H1 (cell line): ENCODE data around the gene DSE. TPM values are rescaled to one million over a fixed set of nuclear protein-coding genes. Genes with fewer than 3 reads are reported as not detected.

Experiments used
- CTCF ChIA-PET: fragments of 300-600 bp; sonication (Branson Sonifier 250); formaldehyde crosslinking; loops from one replicate; lab custom pipeline; 2021; ENCODE audit not compliant: partially characterized antibody; lab: Charles Lee
- POLR2A ChIA-PET: fragments of 300-600 bp; sonication (Branson Sonifier 250); formaldehyde crosslinking; loops from one replicate; lab custom pipeline; 2021; ENCODE audit warnings: inconsistent platforms; ENCODE audit not compliant: partially characterized antibody; lab: Charles Lee
- DNase-seq, 2 experiments: peaks; one replicate each; pipeline versions ENCODE4 v3.0.0 to v3.0.0-alpha.2; 2010 to 2022; ENCODE audit warnings: low spot score in 2 of 2, low read depth in 1 of 2, mixed read lengths in 1 of 2
- FAIRE-seq: peaks from 2 replicates; lab custom pipeline; 2011; peaks lifted over from hg19 to GRCh38; lab: Jason Lieb, UNC
- H2AFZ ChIP-seq: 2 replicates; pipeline ENCODE4 v1.8.1; 2012; ENCODE audit warnings: low read length, inconsistent platforms
- H2AK5ac ChIP-seq: 2 replicates; pipeline ENCODE4 v1.6.1; 2013; ENCODE audit warnings: low read depth, low read length
- H2BK120ac ChIP-seq: replicated peaks from 2 replicates; pipeline ENCODE3; 2013; ENCODE audit warnings: low read depth, low read length, inconsistent platforms
- H2BK12ac ChIP-seq: 2 replicates; pipeline ENCODE4 v1.6.1; 2013; ENCODE audit warnings: low read depth, low read length
- H2BK15ac ChIP-seq: 2 replicates; pipeline ENCODE4 v1.6.1; 2013; ENCODE audit warnings: low read length
- H2BK20ac ChIP-seq: 2 replicates; pipeline ENCODE4 v1.6.1; 2013; ENCODE audit warnings: low read length
- H2BK5ac ChIP-seq: 2 replicates; pipeline ENCODE4 v1.6.1; 2013; ENCODE audit warnings: low read depth, low read length
- H3K14ac ChIP-seq: 2 replicates; pipeline ENCODE4 v1.6.1; 2013; ENCODE audit warnings: inconsistent platforms; ENCODE audit not compliant: insufficient read length
- H3K18ac ChIP-seq: 2 replicates; pipeline ENCODE4 v1.6.1; 2013; ENCODE audit warnings: low read length; ENCODE audit errors: extremely low read depth
- H3K23ac ChIP-seq: 2 replicates; pipeline ENCODE4 v1.6.1; 2013; ENCODE audit warnings: inconsistent platforms; ENCODE audit not compliant: insufficient read length
- H3K23me2 ChIP-seq: 2 replicates; pipeline ENCODE4 v1.6.1; 2013; ENCODE audit warnings: low read depth, low read length
- H3K27ac ChIP-seq: 2 replicates; pipeline ENCODE4 v1.6.1; 2011; ENCODE audit warnings: low read depth, low read length, inconsistent platforms
- H3K27me3 ChIP-seq, 4 experiments: replicated peaks in 1 of 4; 1 replicate in 1 of 4; 2 replicates in 3 of 4; pipeline versions ENCODE4 v1.6.1 to v1.8.1; 2011 to 2013; ENCODE audit warnings: low read length in 3 of 4, mild to moderate bottlenecking in 3 of 4, inconsistent platforms in 2 of 4, mixed read lengths in 2 of 4, moderate library complexity in 1 of 4; ENCODE audit not compliant: control insufficient read depth in 3 of 4, insufficient read depth in 3 of 4; ENCODE audit errors: extremely low read depth in 1 of 4
- H3K36me3 ChIP-seq, 4 experiments: 2 replicates each; pipeline versions ENCODE4 v1.6.1 to v1.8.1; 2011 to 2013; ENCODE audit warnings: mild to moderate bottlenecking in 4 of 4, low read length in 3 of 4, moderate library complexity in 2 of 4, control low read depth in 1 of 4, inconsistent platforms in 1 of 4; ENCODE audit not compliant: insufficient read depth in 4 of 4, control insufficient read depth in 2 of 4
- H3K4ac ChIP-seq: replicated peaks from 2 replicates; pipeline ENCODE3; 2013; ENCODE audit warnings: low read length, low read depth, mixed read lengths, inconsistent platforms; ENCODE audit not compliant: insufficient read length
- H3K4me1 ChIP-seq, 4 experiments: replicated peaks in 1 of 4; 1 replicate in 1 of 4; 2 replicates in 3 of 4; pipeline versions ENCODE4 v1.6.1 to v1.8.1; 2011 to 2013; ENCODE audit warnings: low read length in 3 of 4, inconsistent platforms in 2 of 4, mixed read lengths in 1 of 4; ENCODE audit not compliant: insufficient read depth in 4 of 4, control insufficient read depth in 3 of 4
- H3K4me2 ChIP-seq, 2 experiments: 2 replicates each; pipeline versions ENCODE4 v1.6.1 to v1.8.1; 2011 to 2013; ENCODE audit warnings: low read depth in 2 of 2, low read length in 2 of 2, control low read depth in 1 of 2, inconsistent platforms in 1 of 2, mild to moderate bottlenecking in 1 of 2; ENCODE audit not compliant: insufficient read depth in 1 of 2
- H3K4me3 ChIP-seq, 4 experiments: fragments of 200-600, 300-600 bp in 1 of 4; sonication (generic), shearing (Covaris generic), sonication (Bioruptor Twin) in 1 of 4; 2 replicates each; pipeline versions ENCODE4 v1.5.1 to v1.8.1; 2011 to 2016; ENCODE audit warnings: low read length in 4 of 4, low read depth in 3 of 4, control low read depth in 2 of 4, inconsistent platforms in 2 of 4, mild to moderate bottlenecking in 2 of 4, mixed read lengths in 1 of 4, moderate library complexity in 1 of 4; ENCODE audit not compliant: insufficient read depth in 2 of 4; ENCODE audit errors: extremely low read depth in 1 of 4
- H3K56ac ChIP-seq: replicated peaks from 2 replicates; pipeline ENCODE3; 2013; ENCODE audit warnings: low read depth, mild to moderate bottlenecking, mixed read lengths, low read length, inconsistent platforms; ENCODE audit not compliant: insufficient read length
- H3K79me1 ChIP-seq: 2 replicates; pipeline ENCODE4 v1.6.1; 2013; ENCODE audit warnings: low read depth, low read length, control low read depth
- H3K79me2 ChIP-seq, 2 experiments: 2 replicates each; pipeline versions ENCODE4 v1.6.1 to v1.8.1; 2012 to 2013; ENCODE audit warnings: low read length in 2 of 2, mild to moderate bottlenecking in 2 of 2, inconsistent platforms in 1 of 2; ENCODE audit not compliant: insufficient read depth in 2 of 2, control insufficient read depth in 1 of 2
- H3K9ac ChIP-seq, 4 experiments: replicated peaks in 1 of 4; 1 replicate in 1 of 4; 2 replicates in 3 of 4; pipeline versions ENCODE4 v1.6.1 to v1.8.1; 2011 to 2013; ENCODE audit warnings: low read depth in 3 of 4, low read length in 3 of 4, control low read depth in 2 of 4, mild to moderate bottlenecking in 2 of 4, moderate library complexity in 2 of 4, inconsistent platforms in 1 of 4; ENCODE audit errors: extremely low read depth in 1 of 4
- H3K9me3 ChIP-seq, 2 experiments: 2 replicates each; pipeline versions ENCODE4 v1.6.1 to v1.8.1; 2012 to 2013; ENCODE audit warnings: mild to moderate bottlenecking in 2 of 2, moderate library complexity in 2 of 2, control low read depth in 1 of 2, inconsistent platforms in 1 of 2, low read depth in 1 of 2, low read length in 1 of 2, mixed read lengths in 1 of 2; ENCODE audit not compliant: insufficient read depth in 2 of 2
- H4K20me1 ChIP-seq, 2 experiments: replicated peaks in 1 of 2; 2 replicates each; pipeline versions ENCODE3 to v1.8.1; 2011 to 2013; ENCODE audit warnings: inconsistent platforms in 2 of 2, low read length in 2 of 2, mild to moderate bottlenecking in 1 of 2; ENCODE audit not compliant: insufficient read depth in 2 of 2, control insufficient read depth in 1 of 2
- H4K5ac ChIP-seq: 2 replicates; pipeline ENCODE4 v1.6.1; 2013; ENCODE audit warnings: low read length, low read depth, mixed read lengths, inconsistent platforms; ENCODE audit not compliant: insufficient read length
- H4K8ac ChIP-seq: 2 replicates; pipeline ENCODE4 v1.8.0; 2013; ENCODE audit warnings: mild to moderate bottlenecking, moderate library complexity, low read length, inconsistent platforms; ENCODE audit not compliant: insufficient read depth; ENCODE audit errors: extremely low read depth
- H4K91ac ChIP-seq: replicated peaks from 2 replicates; pipeline ENCODE3; 2013; ENCODE audit warnings: low read length, mixed read lengths, inconsistent platforms; ENCODE audit not compliant: insufficient read length
- ASH2L ChIP-seq: fragments of 200-600, 300-600 bp; sonication (generic); IDR thresholded peaks from one replicate; pipeline ENCODE4 v1.7.1; 2017; ENCODE audit warnings: low read length
- ATF3 ChIP-seq: IDR thresholded peaks from 2 replicates; pipeline ENCODE4 v1.6.1; 2011; ENCODE audit warnings: low read depth, mild to moderate bottlenecking, low read length; ENCODE audit not compliant: insufficient read depth
- CREB1 ChIP-seq: IDR thresholded peaks from 2 replicates; pipeline ENCODE4 v1.6.1; 2012; ENCODE audit warnings: inconsistent platforms
- CTBP2 ChIP-seq: IDR thresholded peaks from 2 replicates; pipeline ENCODE4 v1.7.0; 2011; ENCODE audit warnings: borderline replicate concordance, mild to moderate bottlenecking, moderate library complexity, mixed read lengths, low read length; ENCODE audit not compliant: insufficient read depth, insufficient read length
- CTCF ChIP-seq, 3 experiments: IDR thresholded peaks; 1 replicate in 2 of 3; 2 replicates in 1 of 3; pipeline versions ENCODE4 v1.5.1 to v1.6.1; 2011; ENCODE audit warnings: low read length in 3 of 3, mild to moderate bottlenecking in 3 of 3, inconsistent platforms in 2 of 3, low read depth in 1 of 3, moderate library complexity in 1 of 3; ENCODE audit not compliant: insufficient read depth in 1 of 3; ENCODE audit errors: control extremely low read depth in 1 of 3
- KDM4A ChIP-seq: IDR thresholded peaks from one replicate; pipeline ENCODE4 v1.7.1; 2012; ENCODE audit warnings: low read depth, mild to moderate bottlenecking, moderate library complexity, low read length, inconsistent platforms; ENCODE audit not compliant: severe bottlenecking
- MAX ChIP-seq: IDR thresholded peaks from 2 replicates; pipeline ENCODE4 v1.6.1; 2012; ENCODE audit warnings: inconsistent platforms
- RNF2 ChIP-seq: fragments of 200-900, 300-1000 bp; sonication (generic); IDR thresholded peaks from 2 replicates; pipeline ENCODE4 v1.7.1; 2016; ENCODE audit warnings: borderline replicate concordance, low read depth, mild to moderate bottlenecking, antibody characterized with exemption, low read length; ENCODE audit not compliant: poor library complexity, severe bottlenecking; ENCODE audit errors: missing control alignments
- TAF1 ChIP-seq: IDR thresholded peaks from 2 replicates; pipeline ENCODE4 v1.6.1; 2011; ENCODE audit warnings: mild to moderate bottlenecking, low read depth, low read length
- TAF7 ChIP-seq: optimal IDR thresholded peaks from 2 replicates; pipeline ENCODE3; 2011; ENCODE audit warnings: low read depth, mild to moderate bottlenecking, inconsistent platforms, low read length, moderate library complexity, borderline replicate concordance
- WGBS, 2 experiments: shearing (Covaris generic) in 1 of 2; methylation state at CpG; one replicate each; pipeline versions ENCODE4 v1.1.6 to v1.1.7; 2013 to 2015; ENCODE audit warnings: low lambda C conversion rate in 2 of 2, mixed read lengths in 2 of 2, inconsistent platforms in 1 of 2, low coverage in 1 of 2, missing lambda C conversion rate in 1 of 2; ENCODE audit not compliant: insufficient replicate concordance in 2 of 2, insufficient coverage in 1 of 2, insufficient read length in 1 of 2; ENCODE audit errors: extremely low coverage in 1 of 2, missing lambda C conversion rate in 1 of 2; 5-methylcytosine and 5-hydroxymethylcytosine counted together
- polyA plus RNA-seq, 7 experiments: library from polyadenylated mRNA; depleted of rRNA in 3 of 7; stranded (reverse) in 5 of 7; unstranded in 2 of 7; fragments of >200 nt in 5 of 7; fragments of 200-250 nt in 2 of 7; gene quantifications; 1 replicate in 5 of 7; 2 replicates in 1 of 7; 4 replicates in 1 of 7; pipeline versions ENCODE4 v1.2.1 to v1.2.3, GENCODE V29; 2011 to 2013; ENCODE audit warnings: missing spikeins in 2 of 7, mixed read lengths in 2 of 7
- total RNA-seq: library from RNA; stranded (reverse); fragmentation: NEBNext Ultra II Directional; extraction: Animal tissue kit (Norgen Biotek cat#: 25700); gene quantifications from 2 replicates; pipeline ENCODE4 v1.2.1, GENCODE V29; 2021

Gene DSE
- total and polyA plus RNA-seq, 2 of the 8 experiments (the other 6 are each of a cell fraction or from before 2014, with no cell fraction given), result 32.5 to 94.4 TPM

GRCh38 chr6:116443105-116443504 lies 72.4 kb downstream of the DSE start:
- Histone ChIP-seq H3K14ac (no peak overlapping the region), H2BK20ac (no peak overlapping the region), H3K4me3 (no peak overlapping the region), H3K23me2 (no peaks in the 10 kb centered on the region), H3K4me1 (0 out of 7 replicates have a peak, but pooled peaks cover 0 to 2% (median 0%) of the 10 kb centered on the region in 4 experiments), H3K27me3 (no peaks in the 10 kb centered on the region), H4K20me1 (no peaks in the 10 kb centered on the region), H3K9me3 (no peaks in the 10 kb centered on the region), H4K91ac (no peak overlapping the region), H2BK120ac (no peak overlapping the region), H2AFZ (no peak overlapping the region), H2AK5ac (no peak overlapping the region), H2BK15ac (no peak overlapping the region), H3K56ac (no peak overlapping the region), H3K79me1 (no peaks in the 10 kb centered on the region), H4K5ac (no peak overlapping the region), H2BK12ac (no peak overlapping the region), H3K36me3 (no peaks in the 10 kb centered on the region), H3K27ac (no peak overlapping the region), H3K4ac (no peak overlapping the region), H3K23ac (no peak overlapping the region), H3K4me2 (no peak overlapping the region), H3K18ac (no peak overlapping the region), H3K79me2 (no peaks in the 10 kb centered on the region), H3K9ac (no peak overlapping the region), H4K8ac (no peak overlapping the region), H2BK5ac (no peak overlapping the region)
- POLR2A ChIA-PET, result no interaction called here
- CTCF ChIA-PET, result interaction anchor here (0.6 to 4.7 kb wide), 7 partner anchors 10 to 328 kb away, joined by 3 to 39 read pairs (median 4); no protein-coding TSS in a partner anchor
- FAIRE-seq, result no peak
- WGBS, 2 experiments, result 86% methylated on average over 2 of the region's 2 CpGs; no CpG with 5 or more reads in 1 of the 2 experiments
- no peak for DNase-seq
- TF ChIP-seq CTBP2, result no peak
- no peak for TF ChIP-seq TAF1
- no peak for TF ChIP-seq RNF2
- TF ChIP-seq CREB1, result no peak
- no peak for TF ChIP-seq ATF3
- no peak for TF ChIP-seq ASH2L
- no peak for TF ChIP-seq CTCF (IDR thresholded peaks at IDR 0.05; ENCODE audit: control extremely low read depth in 1 of 3, insufficient read depth in 1 of 3, low read depth in 1 of 3, low read length in 3 of 3)
- no peak for TF ChIP-seq TAF7
- TF ChIP-seq MAX, result no peak
- no peak for TF ChIP-seq KDM4A
